M059J (cell line): ENCODE results near the gene MYRIP. TPM values are rescaled to one million over a fixed set of nuclear protein-coding genes. Genes with fewer than 3 reads are reported as not detected.
"Not testable (repeated sequence)": the region's sequence is repeated elsewhere in the genome, so short reads cannot be mapped to it uniquely, and the experiment has no call there.

Experiments
- DNase-seq: peaks from one replicate; pipeline ENCODE4 v3.0.0-alpha.2; 2012; ENCODE audit warnings: low read depth
- total RNA-seq: library from RNA; depleted of rRNA; stranded (reverse); fragments of >200 nt; shearing (Covaris generic); gene quantifications from 2 replicates; pipeline ENCODE4 v1.2.3, GENCODE V29; 2014

Gene MYRIP
- total RNA-seq, 1 experiment from 2014 or later: 0.12 TPM

DNA sequence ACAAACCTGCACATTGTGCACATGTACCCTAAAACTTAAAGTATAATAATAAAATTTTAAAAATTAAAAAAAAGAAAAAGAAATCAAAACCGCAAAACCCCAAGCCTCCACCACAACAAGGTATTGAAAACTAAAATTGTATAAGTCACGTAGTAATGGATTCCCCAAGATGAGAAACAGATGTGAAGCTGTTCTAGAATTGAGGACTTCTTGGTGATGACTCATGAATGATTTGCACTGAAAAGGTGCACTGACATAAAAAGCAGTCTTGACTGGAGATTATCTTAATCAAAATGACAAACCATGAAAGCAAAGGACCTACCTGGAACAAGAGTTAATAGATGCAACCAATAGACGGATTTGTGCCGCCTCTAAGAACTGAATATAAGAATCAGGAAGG lies 225.8 kb downstream of the MYRIP start:
- peak; percentile 1 for DNase-seq

DNA sequence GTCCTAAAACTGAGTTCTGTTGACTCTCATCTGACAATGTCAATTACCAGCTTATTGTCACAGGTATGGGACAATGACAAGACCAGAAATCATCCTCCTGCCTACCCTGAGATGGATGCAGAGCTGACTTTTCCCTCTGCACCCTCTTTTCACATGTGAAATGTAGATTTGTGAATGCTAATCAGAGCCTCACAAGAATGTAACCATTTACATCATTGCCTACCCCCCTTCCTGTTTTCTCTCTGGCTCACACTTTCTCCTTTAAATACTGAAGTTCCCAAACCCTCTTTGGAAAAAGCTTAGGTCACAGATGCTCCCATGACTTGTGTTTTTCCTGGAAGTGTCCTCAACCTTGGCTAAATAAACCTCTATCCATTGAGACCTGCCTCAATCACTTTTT lies 228.2 kb downstream of the MYRIP start:
- DNase-seq: no peak

DNA sequence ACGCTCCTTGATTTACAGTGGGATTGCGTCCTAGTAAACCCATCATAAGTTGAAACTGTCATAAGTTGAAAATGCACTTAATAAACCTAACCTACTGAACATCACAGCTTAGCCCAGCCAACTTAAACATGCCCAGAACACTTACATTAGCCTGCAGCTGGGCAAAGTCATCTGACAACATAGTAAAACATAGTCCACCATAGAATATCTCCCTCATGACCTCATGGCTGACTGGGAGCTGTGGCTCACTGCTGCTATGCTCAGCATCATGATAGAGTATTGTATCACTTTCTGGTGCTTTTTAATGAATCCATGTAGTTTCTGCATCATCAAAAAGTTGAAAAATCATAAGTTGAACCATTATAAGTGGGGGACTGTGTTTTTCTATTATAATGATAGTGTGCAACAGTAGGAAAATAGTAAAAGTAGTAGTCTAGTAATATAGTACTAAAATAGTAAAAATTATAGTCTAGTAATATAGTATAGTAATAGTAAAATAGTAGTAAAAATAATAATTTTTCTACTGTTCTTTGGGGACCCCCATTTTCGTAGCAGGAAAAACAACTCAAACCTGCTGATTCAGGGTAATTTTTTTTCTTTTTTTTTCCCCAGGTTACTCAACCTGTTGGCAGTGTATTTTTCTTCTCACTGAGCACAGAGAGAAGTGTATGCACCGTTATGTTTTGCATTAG lies 233.5 kb downstream of the MYRIP start:
- no peak for DNase-seq

DNA sequence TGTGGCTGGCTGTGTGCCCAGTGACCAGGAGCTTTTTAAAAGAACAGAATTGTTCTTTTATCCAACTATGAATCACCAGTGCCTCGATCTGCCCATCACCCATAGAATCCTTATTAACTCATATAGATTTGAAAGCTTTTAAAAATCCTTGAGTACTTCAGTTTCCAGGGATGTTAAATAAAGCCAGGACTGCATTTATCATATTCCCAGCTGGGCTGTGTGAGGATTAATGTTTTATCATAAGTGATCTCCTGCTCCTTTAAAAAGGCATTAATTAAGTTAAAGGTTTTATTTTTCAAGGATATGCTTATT lies 234.0 kb downstream of the MYRIP start:
- peak; percentile 14 for DNase-seq

DNA sequence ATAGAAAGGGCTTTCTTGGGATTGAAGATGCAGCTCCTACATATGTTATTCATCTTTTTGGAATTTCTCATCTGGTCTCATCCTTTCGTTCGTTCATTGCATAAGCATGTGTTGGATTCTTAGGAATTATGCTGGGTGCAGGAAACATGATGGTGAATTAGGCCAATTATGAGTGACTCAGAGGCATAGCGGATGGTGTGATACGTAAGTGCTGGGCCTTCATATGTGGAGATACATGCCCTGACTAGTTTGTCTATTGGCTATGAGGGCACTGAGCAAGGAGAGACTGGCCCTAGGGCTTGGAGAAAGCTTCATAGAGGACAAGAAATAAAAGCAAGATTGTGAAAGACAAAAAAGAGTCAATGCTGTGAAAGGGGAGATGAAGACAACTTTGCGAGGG lies 235.1 kb downstream of the MYRIP start:
- DNase-seq: peak; percentile 26

DNA sequence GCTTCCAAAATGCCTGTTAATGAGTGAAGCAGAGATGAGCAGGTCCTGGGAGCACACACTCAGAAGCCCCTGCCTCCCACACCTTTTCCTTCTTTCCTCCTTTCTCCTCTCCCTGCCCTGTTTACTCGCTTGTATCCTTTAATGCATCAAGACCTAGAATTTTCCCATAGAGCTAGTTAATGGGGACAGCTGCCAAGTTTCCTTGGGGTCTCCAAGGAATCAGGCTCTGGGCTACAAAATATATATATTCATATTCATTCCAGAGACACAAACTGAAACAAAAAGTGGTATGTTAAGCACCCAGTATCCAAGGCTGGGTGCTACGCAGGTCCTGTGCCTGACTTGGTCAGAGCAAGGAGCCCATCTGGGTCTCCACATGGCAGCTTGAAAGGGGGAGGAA lies 235.6 kb downstream of the MYRIP start:
- DNase-seq: no peak

DNA sequence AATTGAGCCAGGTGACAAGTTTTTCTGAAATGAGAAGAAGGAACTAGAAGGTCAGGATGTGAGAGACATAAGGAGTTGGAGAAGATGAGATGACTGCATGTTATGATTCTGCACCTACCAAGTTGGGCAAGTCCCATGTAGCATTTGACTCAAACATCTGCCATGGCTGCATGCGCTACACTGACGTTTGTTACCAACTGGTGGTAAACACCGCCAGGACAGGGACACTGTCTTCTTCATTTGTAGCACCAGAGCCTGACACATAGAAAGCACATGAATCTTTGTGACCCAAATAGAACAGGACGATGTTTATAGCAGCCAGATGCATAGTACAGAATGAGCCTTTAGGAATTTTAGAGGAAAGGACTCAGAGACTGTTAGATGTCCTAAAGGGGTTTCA lies 236.7 kb downstream of the MYRIP start:
- no peak for DNase-seq

DNA sequence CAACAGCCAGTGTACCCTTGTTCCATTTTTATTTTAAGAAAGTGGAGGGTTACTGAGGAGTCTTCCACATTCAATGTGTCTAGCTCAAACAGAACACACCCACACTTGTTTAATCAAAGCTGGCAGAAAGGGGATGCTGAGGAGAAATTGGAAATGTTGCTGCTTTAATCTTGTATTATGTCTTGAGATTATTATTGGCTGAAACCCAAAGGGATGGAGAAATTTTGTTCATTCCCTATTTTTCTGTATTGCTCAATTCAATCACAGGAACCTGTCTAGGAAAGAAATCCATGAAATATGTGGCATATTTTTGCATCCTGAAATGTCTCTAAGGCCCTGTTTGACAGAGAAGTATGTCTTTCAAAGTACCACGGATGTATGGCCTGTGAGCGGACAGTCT lies 238.0 kb downstream of the MYRIP start:
- no peak for DNase-seq

DNA sequence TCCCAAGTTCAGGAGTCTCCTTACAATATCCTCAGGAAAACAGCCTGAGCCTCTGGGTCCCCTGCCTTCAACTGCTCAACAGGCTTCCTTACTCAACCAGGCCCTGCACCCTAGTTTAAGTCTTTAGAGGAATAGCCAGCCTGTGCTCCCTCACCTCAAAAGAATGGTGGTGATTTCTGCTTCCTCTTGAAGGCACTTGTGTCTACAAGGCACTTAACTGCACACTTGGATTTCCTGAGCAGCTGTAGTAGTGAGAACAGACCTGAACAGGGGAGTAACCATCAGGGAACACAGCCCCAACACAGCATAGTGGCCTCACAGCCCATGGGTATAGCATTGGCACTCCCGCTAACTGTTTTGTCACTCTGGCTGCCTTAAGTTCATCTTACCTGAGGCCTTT lies 244.3 kb downstream of the MYRIP start:
- DNase-seq: no peak

DNA sequence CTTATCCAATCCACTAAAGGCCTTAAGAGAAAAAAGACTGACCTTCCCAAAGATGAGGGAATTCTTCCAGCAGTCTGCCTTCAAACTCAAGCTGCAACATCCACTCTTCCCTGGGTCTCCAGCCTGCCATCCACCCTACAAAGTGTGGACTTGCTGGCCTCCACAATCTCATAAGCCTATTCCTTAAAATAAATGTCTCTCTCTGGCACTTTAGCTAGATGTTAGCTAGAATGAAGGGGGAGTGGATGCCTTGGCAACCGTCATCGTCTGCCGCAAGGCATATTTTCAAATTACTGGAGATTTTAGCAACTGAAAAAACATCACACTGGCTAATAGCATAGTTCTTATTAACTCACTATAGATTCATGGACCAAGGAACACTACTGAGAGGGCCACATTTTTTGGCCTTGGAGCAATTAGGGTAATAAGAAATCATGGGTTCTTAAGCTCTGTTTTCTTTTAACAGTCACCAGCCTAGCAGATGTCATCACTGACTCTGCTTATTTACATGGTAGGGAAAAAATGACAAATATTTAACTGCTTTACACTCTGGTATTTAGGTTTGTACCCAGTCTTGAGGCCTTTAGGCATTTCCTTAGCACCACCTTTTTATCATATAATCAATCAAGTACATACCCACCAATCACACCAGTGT lies 245.3 kb downstream of the MYRIP start:
- DNase-seq: no peak

DNA sequence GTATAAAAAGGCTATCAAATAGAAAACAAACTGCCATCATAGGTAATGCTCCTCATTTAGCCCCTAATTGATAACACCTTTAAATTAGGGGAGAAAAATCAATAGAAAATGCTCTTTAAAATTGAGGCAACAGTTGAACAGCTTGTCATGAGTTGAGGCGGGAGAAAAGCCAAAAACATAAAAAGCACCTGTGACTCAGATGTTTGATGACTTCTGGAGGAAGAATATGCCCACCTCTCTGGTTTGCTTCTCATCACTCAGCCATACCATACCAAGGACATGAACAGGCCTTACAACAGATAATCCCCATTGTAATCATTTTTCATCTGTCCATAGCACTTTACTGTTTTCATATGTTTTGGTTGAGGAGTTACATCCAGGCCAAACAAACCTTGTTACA lies 246.0 kb downstream of the MYRIP start:
- no peak for DNase-seq

DNA sequence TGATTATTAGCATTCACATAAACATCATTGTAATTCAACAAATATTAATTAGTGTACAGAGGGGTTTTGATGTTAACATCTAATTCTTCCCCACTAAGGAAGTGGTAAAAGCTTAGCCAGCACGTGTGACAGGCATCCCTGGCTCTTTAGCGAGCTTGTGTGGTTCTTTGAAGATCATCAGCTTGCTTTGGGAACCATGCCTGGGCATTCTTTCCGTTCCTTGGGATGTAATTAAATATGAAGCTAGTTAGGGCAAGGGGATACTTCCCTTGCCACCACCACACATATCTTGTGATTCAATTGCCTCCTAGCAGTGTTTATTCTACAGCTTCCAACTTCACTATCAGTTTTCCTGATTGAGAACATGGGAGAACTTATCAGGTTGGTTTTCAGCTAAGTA lies 246.5 kb downstream of the MYRIP start:
- no peak for DNase-seq

DNA sequence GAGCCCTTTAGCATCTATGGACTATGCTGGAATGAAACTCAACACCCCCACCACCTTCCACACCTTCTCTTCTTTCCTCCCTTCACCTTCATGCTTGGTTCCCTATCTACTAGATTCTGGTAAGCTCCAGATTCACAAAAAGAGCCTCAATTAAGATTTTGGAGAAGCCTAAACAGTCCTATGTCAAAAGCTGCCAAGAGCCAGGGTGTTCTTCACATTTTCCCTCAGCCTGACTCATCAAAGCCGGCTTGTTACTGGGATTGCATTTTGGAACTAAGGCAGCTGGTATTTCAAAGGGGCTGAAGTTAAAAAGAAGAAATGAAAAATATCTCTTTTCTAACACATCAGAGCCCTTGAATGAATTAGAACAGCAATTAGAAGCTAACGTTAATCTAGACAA lies 247.7 kb downstream of the MYRIP start:
- DNase-seq: no peak

DNA sequence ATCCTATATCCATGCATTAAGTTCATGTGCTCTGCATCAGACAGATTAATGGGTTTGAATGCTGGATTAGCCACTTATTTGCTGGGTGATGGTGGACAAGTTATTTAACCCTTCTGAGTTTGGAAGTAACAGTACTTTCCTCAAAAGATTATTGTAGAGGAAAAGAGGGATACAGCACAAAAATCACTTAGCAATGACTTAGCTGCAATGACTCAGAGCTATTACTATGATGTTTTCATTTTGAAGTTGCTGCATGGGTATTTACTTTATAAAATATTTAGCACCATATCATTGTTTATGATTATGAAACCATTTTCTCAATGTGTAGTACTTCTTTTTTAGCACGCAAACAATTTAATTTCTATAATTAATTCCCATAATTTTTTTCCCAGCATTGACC lies 248.4 kb downstream of the MYRIP start:
- no peak for DNase-seq

DNA sequence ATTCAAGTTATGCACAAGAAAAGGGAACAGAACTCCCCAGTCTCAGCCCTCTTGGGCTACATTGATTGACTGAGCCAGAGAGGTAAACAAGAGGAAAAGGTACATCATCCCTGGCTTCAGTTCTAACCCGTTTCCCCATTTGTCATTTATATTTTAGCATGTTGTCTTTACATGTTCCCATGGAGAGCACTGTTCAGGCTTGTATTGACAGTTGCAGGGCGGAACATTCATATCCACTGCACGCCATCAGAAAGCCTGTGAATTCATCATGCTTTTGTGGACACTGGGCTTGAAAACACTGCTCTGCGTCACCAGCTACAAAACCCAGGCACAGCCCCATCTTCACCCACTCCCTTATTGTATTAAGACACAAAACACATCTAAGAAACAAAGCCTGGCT lies 259.2 kb downstream of the MYRIP start:
- DNase-seq: no peak

DNA sequence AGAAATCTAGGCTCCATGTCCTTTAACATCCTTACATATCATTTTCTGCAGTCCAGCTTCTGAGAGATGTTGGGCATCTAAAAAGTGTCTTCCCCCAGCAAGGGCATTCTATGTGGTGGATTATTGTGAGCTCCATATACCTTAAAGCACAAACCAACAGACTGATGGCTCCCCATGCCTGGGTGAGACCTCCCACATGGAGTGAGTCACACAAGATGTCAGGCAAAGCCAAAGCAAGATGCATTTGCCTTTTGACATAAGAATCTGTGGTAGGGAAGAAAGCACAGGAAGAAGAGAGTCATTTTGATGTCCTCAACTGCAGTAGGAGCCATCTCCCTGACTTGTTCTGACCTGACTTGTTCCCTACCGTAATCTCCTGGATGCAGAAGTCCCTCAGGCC lies 261.4 kb downstream of the MYRIP start:
- DNase-seq: no peak

DNA sequence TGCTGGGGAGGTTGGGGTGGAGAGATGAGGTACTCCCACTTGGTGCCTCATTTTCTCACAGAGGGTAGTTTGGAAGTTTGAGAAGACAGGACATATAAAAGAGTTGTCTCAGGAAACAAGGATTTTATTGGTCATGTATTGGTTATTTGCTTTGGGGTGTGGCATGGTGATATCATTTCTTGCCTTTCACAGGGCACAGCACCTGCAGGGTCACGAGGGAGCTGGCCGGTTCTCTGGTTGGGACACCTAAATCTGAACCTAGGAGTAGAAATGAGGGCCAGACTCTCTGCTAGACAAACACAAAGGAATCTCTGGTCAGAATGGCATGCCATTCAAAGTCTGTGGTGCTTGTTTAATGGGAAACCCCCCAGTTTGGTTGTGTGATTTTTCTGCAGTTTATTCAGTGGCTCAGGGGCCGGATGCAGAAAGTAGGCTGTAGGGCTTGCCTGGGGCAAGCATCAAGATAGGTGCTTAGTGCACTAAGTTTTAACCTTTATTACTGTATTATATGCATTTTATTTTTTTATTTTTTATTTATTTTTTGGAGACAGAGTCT lies 262.4 kb downstream of the MYRIP start:
- no peak for DNase-seq

DNA sequence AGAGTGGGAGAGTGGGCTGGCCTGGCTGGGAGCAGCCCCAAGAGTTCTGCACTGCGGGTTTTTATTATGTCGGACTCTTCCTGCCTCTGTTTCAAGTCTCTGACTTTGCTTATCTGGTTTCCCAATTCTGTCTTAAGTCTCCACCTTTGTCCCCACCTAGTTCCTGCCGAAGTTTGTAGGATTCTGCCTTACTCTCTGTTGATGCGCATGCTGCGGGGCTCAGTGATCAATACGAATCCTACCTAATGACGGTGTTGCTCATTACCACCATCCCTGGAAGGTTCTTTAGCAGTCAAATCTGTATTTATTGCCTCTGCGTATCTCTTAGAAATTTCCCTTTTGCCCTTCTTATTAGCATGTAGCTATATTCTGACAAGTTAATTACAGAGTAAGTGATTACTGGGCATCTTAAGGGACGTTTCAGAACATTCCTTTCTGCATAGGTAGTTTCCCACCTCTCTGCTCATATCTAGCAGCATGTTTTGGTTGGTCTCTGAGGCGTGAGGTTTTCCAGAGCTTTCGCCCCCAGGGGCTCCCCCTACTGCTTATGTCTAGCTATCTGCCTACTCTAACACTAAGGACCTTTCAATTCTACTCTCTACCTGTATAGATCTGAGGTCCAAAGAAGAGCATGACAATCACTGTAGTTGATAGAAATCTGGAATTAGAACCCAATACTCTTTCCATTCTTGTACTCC lies 264.1 kb downstream of the MYRIP start:
- DNase-seq: no peak

DNA sequence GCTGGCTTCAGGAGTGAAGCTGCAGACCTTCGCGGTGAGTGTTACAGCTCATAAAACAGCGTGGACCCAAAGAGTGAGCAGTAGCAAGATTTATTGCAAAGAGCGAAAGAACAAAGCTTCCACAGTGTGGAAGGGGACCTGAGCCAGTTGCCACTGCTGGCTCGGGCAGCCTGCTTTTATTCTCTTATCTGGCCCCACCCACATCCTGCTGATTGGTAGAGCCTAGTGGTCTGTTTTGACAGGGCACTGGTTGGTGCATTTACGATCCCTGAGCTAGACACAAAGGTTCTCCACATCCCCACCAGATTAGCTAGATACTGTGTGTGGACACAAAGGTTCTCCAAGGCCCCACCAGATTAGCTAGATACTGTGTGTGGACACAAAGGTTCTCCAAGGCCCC lies 267.7 kb downstream of the MYRIP start:
- DNase-seq: not testable (repeated sequence)

DNA sequence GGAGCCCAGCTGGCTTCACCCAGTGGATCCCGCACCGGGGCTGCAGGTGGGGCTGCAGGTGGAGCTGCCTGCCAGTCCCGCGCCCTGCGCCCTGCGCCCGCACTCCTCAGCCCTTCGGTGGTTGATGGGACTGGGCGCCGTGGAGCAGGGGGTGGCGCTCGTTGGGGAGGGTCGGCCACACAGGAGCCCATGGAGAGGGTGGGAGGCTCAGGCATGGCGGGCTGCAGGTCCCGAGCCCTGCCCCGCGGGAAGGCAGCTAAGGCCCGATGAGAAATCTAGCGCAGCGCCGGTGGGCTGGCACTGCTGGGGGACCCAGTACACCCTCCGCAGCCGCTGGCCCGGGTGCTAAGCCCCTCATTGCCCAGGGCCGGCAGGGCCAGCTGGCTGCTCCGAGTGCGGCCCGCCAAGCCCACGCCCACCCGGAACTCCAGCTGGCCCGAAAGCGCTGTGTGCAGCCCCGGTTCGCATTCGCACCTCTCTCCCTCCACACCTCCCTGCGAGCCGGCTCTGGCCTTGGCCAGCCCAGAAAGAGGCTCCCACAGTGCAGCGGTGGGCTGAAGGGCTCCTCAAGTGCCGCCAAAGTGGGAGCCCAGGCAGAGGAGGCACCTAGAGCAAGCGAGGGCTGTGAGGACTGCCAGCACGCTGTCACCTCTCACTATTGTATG lies 268.6 kb downstream of the MYRIP start:
- not testable (repeated sequence) for DNase-seq

DNA sequence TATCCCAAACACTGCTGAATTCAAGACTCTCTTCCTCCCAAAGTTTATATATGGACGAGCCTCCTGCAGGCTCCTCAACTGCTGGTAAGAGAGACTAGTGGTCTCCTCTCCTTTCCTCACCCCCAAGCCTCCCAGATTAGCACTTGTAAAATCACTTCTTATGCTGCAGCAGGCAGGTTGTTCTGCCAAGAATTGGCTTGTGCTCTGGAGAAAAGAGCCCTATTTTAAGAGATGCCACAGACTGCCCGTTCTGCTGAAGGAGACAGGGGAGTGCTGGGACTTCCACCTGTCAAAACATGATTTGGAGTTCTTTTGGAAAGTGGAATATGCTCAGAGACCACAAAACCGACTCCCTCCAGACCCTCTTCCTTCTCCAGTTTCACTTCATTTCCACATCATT lies 269.2 kb downstream of the MYRIP start:
- DNase-seq: no peak

DNA sequence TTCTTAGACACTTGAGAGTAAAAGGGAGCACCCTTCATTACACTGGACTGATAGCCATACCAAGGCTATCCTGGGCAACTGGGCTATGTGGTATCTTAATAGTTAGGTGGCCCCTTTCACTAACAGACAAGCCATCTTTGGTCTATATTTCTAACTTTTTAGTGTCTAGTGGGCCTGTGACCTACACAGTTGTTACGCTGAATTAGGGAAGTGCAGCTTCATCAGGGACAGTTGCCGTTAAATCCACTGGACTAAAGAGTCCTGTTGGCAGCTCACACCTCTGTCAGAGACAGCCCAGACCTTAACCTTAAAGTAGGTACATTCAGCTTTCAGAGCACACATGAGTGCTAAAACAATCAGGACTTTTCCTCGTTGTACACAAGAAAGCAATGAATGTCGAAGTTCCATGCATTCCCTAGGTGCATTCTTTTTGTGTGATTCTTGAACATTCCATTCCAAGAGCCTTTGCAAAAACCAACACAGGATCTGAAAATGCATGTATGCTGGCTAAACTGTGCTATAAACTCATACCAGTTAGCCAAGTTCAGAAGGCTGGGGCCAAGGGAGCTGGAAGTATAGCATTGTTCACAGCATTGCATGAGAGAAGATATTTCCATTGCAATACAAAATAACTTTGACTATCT lies 269.9 kb downstream of the MYRIP start:
- DNase-seq: peak; percentile 19
